ENCODE data around the gene CRYBG1.
A peak's percentile ranks its signal among the peaks of the same experiment; 100 is the strongest.
"Not testable (repeated sequence)": the region's sequence is repeated elsewhere in the genome, so short reads cannot be mapped to it uniquely, and the experiment has no call there.

Gene CRYBG1

DNA sequence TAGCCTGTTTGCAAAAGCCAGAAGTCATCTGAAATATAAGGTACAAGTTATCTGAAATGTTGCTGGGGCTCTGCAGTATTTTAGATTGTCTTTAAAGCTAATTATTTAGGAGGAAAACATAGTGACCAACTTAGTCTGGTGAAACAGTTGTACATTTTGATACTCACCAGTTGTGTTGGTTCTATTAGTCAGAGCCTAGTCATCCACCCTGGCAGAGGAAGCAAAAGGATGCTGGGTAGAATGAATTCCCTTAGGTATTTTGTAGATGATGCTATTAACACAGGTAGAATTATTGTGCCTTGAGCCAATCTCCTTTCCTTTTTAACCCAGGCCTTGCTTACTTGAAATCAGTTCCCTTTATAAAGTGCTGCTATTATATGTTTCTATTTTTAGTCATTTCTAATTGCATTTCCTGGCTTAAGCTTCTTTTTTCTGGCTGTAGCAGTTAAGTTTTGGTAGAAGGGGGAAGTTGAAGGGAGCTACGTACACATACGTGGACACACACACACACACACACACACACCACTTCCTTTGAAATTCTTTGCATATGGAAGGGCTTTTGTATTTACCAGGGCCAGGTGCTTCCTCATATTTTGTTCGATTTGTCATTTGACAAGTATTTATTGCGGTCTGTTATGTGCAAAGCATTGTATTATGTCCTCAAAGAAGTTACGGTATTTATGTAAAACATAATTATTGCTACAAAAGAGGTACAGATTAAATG, 186.3 kb downstream of the CRYBG1 start:
- ATAC-seq (peak; percentile 87), DNase-seq (no peak)
- peak overlapping the region; percentile 77 to 85 for H3K27ac Mint-ChIP-seq
- peaks cover 0 to 4% of the 10 kb centered on the region in 2 donors for H3K9me3 Mint-ChIP-seq
- peaks cover 42% of the 10 kb centered on the region for H3K4me1 Mint-ChIP-seq
- H3K4me3 Mint-ChIP-seq, result peak overlapping the region in 1 of 2 donors; percentile 40
- no peaks in the 10 kb centered on the region for H3K27me3 Mint-ChIP-seq

DNA sequence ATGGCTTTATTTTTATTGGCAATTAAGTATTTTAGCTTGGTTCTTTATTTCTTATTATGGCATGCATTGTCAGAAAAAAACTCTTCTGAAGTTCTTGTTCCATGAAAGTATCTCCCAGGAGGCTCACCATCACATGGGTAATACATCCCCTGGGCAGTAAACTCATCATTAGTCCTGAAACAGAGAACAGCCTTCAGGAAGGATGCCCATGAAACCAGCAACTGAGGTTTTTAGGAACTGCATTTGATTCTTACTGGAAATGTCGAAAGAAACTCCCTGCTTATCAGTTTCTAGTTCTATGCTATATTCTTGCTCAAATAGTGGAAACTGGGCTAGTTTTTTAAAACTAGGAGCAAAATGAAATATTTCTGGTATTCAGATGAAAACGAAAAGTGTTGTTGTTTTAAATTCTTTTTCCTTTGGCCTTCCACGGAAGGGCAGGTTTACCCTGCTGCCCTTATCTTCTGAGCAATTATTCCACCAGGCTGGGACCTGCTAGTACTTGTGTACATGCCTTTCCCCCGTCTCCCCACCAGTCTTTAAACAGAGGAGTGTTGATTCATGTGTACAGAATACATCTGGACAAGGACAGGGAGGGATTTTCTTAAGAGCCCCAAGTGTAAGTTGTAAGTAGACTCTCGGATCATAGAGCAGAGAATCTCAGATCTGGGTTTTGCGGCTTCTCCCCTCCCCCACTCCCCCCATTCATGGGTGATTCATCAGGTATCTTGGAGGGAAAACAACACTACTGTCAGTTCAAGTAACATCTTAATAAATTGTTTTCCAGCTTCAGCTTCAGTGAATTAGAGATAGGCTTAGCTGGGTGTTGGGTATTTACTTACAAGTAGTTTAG, 187.3 kb downstream of the CRYBG1 start:
- peak in 1 of 2 donors; percentile 48 for DNase-seq
- peaks cover 0 to 4% of the 10 kb centered on the region in 2 donors for H3K9me3 Mint-ChIP-seq
- peak overlapping the region in 1 of 2 donors; percentile 77 for H3K27ac Mint-ChIP-seq
- H3K27me3 Mint-ChIP-seq, result no peaks in the 10 kb centered on the region
- ATAC-seq, result peak; percentile 52
- peak overlapping the region in 1 of 2 donors; percentile 17 for H3K4me3 Mint-ChIP-seq
- peaks cover 45% of the 10 kb centered on the region for H3K4me1 Mint-ChIP-seq

DNA sequence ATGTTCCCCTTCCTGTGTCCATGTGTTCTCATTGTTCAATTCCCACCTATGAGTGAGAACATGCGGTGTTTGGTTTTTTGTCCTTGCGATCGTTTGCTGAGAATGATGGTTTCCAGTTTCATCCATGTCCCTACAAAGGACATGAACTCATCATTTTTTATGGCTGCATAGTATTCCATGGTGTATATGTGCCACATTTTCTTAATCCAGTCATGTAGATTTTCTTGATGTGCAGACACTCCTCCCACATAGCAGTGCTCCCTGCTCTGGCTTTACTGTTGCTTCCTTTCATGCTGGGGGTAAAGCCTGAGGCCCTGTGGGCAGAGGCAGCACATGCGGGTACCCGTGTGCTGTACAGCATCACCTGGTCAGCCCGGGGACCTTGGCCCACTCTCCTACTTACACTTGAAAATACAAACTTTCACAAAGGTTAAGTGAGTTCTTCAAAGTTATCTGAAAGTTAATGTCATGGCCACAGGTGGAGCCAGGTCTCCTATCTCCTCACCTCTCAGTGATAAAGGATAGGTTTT, 188.5 kb downstream of the CRYBG1 start:
- not testable (repeated sequence) for H3K9me3 Mint-ChIP-seq, H3K27me3 Mint-ChIP-seq, H3K4me3 Mint-ChIP-seq, ATAC-seq, DNase-seq
- Mint-ChIP-seq H3K4me1 (peaks cover 56% of the 10 kb centered on the region), H3K27ac (peak overlapping the region in 1 of 2 donors; percentile 57)

DNA sequence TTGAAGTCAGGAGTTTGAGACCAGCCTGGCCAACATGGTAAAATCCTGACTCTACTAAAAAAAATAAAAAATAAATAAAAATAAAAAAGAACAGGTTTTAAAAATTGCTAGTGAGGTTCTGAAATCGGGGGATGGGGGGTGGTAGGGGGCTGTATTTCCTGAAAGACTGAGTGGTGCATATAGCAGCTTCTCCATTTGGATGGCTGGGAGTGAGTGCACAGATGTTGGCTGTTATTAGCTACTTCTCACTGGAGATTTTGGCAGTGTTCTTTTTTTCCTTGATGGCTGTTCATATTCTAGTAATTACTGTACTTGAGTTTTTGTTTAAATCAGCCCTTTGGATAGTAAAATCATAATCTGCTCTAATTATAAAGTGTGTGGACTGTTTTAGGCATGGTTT, 189.0 kb downstream of the CRYBG1 start:
- no peaks in the 10 kb centered on the region for H3K27me3 Mint-ChIP-seq
- H3K4me3 Mint-ChIP-seq, result no peak overlapping the region
- no peak for DNase-seq
- H3K9me3 Mint-ChIP-seq, result peaks cover 0 to 4% of the 10 kb centered on the region in 2 donors
- no peak overlapping the region for H3K27ac Mint-ChIP-seq
- ATAC-seq, result no peak
- H3K4me1 Mint-ChIP-seq, result peaks cover 56% of the 10 kb centered on the region

DNA sequence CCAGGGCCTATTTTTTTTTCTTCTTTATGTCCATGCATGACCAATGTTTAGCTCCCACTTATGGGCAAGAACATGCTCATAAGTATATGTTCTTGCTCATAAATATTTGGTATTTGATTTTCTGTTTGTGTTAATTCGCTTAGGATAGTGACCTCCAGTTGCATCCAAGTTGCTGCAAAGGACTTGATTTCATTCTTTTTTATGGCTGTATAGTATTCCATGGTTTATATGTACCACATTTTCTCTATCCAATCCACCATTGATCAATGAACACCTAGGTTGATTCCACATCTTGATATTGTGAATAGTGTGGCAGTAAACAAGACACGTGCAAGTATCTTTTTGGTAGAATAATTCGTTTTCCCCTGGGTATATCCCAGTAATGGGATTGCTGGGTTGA, 190.6 kb downstream of the CRYBG1 start:
- ATAC-seq, result no peak
- Mint-ChIP-seq H3K4me3 (no peak overlapping the region), H3K27me3 (no peaks in the 10 kb centered on the region), H3K27ac (no peak overlapping the region), H3K9me3 (peaks cover 0 to 4% of the 10 kb centered on the region in 2 donors), H3K4me1 (peaks cover 49% of the 10 kb centered on the region)
- DNase-seq, result no peak

DNA sequence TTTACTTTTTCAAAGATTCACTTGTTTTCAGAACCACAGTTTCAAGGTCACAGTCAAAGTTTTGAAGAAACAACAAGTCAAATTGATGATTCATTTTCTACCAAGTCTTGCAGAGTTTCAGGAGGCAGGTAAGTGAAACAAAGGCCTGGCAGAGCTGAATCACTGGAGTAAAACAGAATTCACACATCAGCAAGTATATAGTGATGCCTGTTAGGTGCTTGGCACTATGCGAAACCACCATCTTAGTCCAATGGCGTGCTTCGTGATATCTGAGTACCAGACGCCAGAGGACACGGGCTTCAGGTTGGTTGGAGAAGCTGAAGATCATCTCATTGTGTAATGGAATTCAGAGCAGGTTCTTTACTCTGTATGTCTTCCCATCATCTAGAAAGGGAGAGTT, 192.9 kb downstream of the CRYBG1 start:
- Mint-ChIP-seq H3K9me3 (peaks cover 0 to 4% of the 10 kb centered on the region in 2 donors), H3K4me1 (peaks cover 26% of the 10 kb centered on the region), H3K27ac (peak overlapping the region in 1 of 2 donors; percentile 68), H3K4me3 (peak overlapping the region in 1 of 2 donors; percentile 7), H3K27me3 (no peaks in the 10 kb centered on the region)
- ATAC-seq, result peak; percentile 93
- DNase-seq, result peak in 1 of 2 donors; percentile 36

DNA sequence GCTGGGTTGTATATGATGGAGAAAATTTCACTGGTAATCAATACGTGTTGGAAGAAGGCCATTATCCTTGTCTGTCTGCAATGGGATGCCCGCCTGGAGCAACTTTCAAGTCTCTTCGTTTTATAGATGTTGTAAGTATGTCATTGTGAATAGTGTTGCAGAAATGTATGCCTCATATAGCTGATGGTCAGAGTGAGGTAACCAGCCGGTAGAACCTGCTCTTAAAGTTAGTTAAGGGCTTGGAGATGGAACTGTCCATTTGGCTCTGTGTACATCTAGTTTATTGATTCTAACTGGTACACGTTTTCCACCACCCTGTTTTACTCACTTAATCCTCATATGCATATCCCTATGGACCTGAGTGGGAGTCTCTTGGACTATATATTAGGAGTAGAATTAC, 195.2 kb downstream of the CRYBG1 start:
- ATAC-seq (no peak), DNase-seq (no peak)
- Mint-ChIP-seq H3K4me3 (no peak overlapping the region), H3K9me3 (peaks cover 0 to 4% of the 10 kb centered on the region in 2 donors), H3K27ac (no peak overlapping the region), H3K4me1 (peaks cover 16% of the 10 kb centered on the region), H3K27me3 (no peaks in the 10 kb centered on the region)

DNA sequence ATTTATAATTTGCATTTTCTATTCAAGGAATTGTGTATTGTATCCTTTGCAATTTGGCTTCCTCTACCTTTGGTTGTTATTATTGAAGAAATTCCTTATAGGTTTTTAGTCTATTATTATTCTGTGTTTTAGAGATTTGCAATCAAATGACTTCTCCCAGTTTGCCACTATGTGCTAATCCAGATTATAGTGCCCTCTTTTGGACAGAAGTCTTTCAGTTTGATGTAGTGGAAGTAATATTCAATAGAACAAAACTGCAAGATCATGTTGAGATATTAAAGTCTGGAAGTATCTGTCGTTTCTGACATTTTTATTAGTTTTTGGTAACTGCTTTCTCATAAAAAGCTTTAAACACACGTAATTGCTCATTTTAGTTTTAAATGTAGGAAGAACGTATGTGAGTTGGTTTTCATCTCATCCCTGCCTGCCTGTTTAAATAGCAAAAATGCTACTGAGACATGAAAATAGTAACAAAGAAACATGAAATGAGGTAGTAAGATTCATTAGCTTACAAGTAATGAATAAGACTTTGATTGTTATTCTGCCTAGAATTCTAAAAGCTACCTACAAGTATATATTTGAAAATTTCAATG, 195.9 kb downstream of the CRYBG1 start:
- DNase-seq (no peak), ATAC-seq (no peak)
- no peak overlapping the region for H3K27ac Mint-ChIP-seq
- no peaks in the 10 kb centered on the region for H3K27me3 Mint-ChIP-seq
- peaks cover 23% of the 10 kb centered on the region for H3K4me1 Mint-ChIP-seq
- no peak overlapping the region for H3K4me3 Mint-ChIP-seq
- H3K9me3 Mint-ChIP-seq, result no peaks in the 10 kb centered on the region

DNA sequence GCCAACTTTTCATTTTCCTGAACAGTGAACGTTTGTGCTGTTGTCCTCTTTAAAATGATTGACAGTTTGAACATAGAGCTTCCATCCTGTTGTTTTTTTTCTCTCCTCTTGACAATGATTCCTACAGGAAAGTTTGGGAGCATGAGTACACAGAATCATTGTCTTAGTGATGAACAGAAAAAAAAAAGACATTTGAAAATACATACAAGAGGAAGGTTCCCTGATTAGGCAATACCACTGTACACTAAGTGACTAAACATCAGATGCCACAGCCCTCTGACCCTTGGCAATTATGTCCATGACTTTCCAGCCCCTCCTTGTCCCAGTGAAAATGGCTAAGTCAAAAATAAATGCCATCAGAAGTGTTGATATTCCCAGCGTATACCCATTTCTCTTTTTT, 197.3 kb downstream of the CRYBG1 start:
- Mint-ChIP-seq H3K9me3 (no peaks in the 10 kb centered on the region), H3K4me3 (no peak overlapping the region), H3K27me3 (no peaks in the 10 kb centered on the region), H3K27ac (no peak overlapping the region), H3K4me1 (peaks cover 22% of the 10 kb centered on the region)
- DNase-seq (no peak), ATAC-seq (no peak)

DNA sequence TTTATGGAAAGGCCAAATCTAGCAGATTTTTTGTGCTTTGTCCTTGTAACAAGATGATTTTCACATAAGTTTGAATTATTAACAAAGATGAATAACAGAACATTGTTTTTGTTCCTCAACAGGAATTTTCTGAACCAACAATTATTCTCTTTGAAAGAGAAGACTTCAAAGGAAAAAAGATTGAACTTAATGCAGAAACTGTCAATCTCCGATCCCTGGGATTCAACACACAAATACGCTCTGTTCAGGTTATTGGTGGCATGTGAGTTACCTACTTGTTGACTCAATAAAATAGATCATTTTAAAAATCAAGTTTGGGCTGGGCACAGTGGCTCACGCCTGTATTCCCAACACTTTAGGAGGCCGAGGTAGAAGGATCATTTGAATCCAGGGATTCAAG, 197.8 kb downstream of the CRYBG1 start:
- Mint-ChIP-seq H3K27ac (peak overlapping the region in 1 of 2 donors; percentile 72), H3K4me1 (peaks cover 16% of the 10 kb centered on the region), H3K9me3 (no peaks in the 10 kb centered on the region), H3K27me3 (no peaks in the 10 kb centered on the region), H3K4me3 (no peak overlapping the region)
- ATAC-seq (no peak), DNase-seq (no peak)

DNA sequence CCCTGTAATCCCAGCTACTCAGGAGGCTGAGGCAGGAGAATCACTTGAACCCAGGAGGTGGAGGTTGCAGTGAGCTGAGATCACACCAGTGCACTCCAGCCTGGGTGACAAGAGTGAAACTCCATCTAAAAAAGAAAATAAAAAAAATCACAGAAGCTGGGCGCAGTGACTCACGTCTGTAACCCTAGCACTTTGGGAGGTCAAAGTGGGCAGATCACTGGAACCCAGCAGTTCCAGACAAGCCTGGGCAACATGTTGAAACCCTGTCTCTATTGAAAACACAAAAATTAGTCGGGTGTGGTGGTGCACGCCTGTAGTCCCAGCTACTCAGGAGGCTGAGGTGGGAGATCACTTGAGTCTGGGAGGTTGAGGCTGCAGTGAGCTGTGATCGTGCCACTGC, 199.1 kb downstream of the CRYBG1 start:
- Mint-ChIP-seq H3K27ac (peak overlapping the region in 1 of 2 donors; percentile 24), H3K4me1 (peaks cover 10% of the 10 kb centered on the region)
- H3K9me3 Mint-ChIP-seq, DNase-seq, H3K4me3 Mint-ChIP-seq, ATAC-seq, H3K27me3 Mint-ChIP-seq: not testable (repeated sequence)

DNA sequence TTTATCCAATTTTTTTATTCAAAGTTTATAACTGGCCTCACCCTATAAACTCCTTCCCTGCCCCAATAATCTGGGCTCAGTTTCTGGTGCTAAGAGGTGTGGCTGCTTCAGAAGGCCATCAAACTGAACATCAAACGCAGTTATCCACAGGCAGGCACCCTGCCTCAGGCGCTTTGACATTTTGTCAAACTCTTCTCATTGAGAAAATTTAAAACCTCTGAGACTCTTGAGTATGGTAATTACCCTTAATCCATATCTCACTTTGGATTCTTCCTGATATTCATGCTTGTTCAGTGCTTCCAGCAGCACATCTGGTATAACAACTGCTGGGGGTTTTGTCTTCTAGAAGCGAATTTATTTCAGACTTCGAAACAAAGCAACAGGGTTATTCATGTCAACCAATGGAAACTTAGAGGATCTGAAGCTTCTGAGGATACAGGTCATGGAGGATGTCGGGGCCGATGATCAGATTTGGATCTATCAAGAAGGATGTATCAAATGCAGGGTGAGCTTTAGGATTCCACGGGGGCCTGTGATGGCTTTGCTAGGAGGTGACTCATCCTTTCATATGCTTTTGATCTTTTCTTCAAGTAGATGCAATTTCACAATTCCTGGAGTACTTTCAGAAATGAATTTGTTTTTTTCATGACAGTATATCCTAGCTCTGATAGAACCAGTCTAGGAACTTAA, 200.6 kb downstream of the CRYBG1 start:
- peaks cover 10% of the 10 kb centered on the region for H3K4me1 Mint-ChIP-seq
- H3K4me3 Mint-ChIP-seq, result no peak overlapping the region
- ATAC-seq (peak; percentile 64), DNase-seq (no peak)
- H3K9me3 Mint-ChIP-seq, result no peaks in the 10 kb centered on the region
- H3K27me3 Mint-ChIP-seq, result no peaks in the 10 kb centered on the region
- peak overlapping the region in 1 of 2 donors; percentile 7 for H3K27ac Mint-ChIP-seq

DNA sequence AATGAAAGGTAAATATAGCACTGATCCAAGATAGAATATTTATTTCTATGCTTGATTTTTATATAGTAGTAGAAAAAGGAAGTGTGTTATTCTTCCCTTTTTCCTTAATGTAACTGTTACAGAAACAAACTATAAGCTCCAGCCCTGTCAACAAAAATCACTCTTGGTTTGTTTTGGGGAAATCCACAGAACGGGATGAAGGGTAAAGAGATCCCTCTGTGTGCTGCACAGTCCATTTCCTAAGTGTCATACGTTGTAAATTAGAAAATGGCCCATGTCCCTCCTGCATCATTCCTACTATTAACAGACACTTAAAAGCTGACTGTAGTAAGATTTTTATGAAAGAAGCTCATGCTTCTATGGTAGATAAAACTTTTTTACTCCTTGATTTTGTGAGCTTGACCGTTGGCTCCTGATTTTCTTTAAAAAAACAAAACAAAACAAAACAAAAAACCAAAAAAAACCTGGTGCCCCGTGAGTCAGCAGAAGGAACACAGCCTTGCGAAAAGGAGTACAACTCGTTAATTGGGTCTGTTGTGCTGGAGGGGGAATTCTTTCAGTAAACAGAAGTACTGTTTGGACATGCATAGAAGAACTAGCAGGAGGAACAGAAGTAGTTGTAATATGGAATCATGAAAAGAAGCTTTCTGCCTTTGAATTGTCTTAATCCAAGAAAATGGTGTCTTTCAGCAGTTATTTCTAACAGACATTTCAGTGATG, 201.3 kb downstream of the CRYBG1 start:
- Mint-ChIP-seq H3K27ac (no peak overlapping the region), H3K4me1 (peaks cover 10% of the 10 kb centered on the region), H3K27me3 (no peaks in the 10 kb centered on the region), H3K4me3 (no peak overlapping the region), H3K9me3 (no peaks in the 10 kb centered on the region)
- no peak for ATAC-seq
- DNase-seq, result no peak

DNA sequence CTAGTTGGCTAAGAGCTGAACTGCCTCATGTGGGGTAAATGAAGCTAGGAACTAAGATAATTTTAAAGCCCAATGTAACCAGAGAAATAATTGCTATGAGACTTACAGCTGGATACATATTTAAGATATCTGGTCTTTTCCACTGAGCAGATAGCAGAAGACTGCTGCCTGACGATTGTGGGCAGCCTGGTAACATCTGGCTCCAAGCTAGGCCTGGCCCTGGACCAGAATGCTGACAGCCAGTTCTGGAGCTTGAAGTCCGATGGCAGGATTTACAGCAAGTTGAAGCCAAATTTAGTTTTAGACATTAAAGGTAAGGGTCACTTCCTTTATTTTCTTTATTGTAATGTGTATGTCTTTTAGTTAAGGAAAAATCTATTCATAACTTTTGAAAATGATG, 203.1 kb downstream of the CRYBG1 start:
- H3K4me1 Mint-ChIP-seq, result peaks cover 10% of the 10 kb centered on the region
- DNase-seq (no peak), ATAC-seq (no peak)
- H3K4me3 Mint-ChIP-seq, result no peak overlapping the region
- H3K27ac Mint-ChIP-seq, result no peak overlapping the region
- H3K9me3 Mint-ChIP-seq, result no peaks in the 10 kb centered on the region
- no peaks in the 10 kb centered on the region for H3K27me3 Mint-ChIP-seq
